ENCODE results near the gene RAB6B. TPM values are rescaled to one million over a fixed set of nuclear protein-coding genes. Genes with fewer than 3 reads are reported as not detected.

Gene RAB6B
- total and polyA plus RNA-seq, 2 experiments from 2014 or later: 1.2 to 3.9 TPM

- TF ChIP-seq REST (IDR thresholded peaks at IDR 0.05; ENCODE audit: unreplicated experiment) (no peak), ZNF462 (CRISPR knock-in tag; IDR thresholded peaks at IDR 0.05) (no peak), EZH2phosphoT487 (IDR thresholded peaks at IDR 0.05; ENCODE audit: unreplicated experiment) (no peak), POLR2AphosphoS5 (IDR thresholded peaks at IDR 0.05; ENCODE audit: low read depth) (no peak), CTCF (conservative IDR thresholded peaks at IDR 0.05; ENCODE audit: low read depth in 2 of 2) (no peak)
These were observed 27.5 kb downstream of the RAB6B start (continued) for GRCh38 chr3:133868186-133868585.
